NB4 (cell line): Measurements from ENCODE around the gene PRR35.

Experiments used
- CTCF ChIP-seq: IDR thresholded peaks from one replicate; pipeline ENCODE4 v1.5.1; 2012; ENCODE audit warnings: low read depth, low read length
- POLR2A ChIP-seq: IDR thresholded peaks from 2 replicates; pipeline ENCODE4 v1.6.1; 2011; ENCODE audit warnings: mild to moderate bottlenecking; ENCODE audit not compliant: insufficient read length; ENCODE audit errors: extremely low read depth

GRCh38 chr16:609316-609715 is 49.1 kb downstream of the PRR35 start:
- TF ChIP-seq CTCF: no peak
- no peak for TF ChIP-seq POLR2A
